Brain microvascular endothelial cell (primary cell): Measurements from ENCODE around the gene ARHGAP9.
A peak's percentile ranks its signal among the peaks of the same experiment; 100 is the strongest.

Experiments used
- DNase-seq: peaks from one replicate; pipeline ENCODE4 v3.0.0-alpha.2; 2020
- H3K27ac ChIP-seq: fragments of 250-450 bp; sonication (Bioruptor Pico); 2 replicates; pipeline ENCODE4 v1.5.1; 2020; ENCODE audit warnings: mild to moderate bottlenecking, moderate library complexity
- H3K27me3 ChIP-seq: fragments of 250-450 bp; sonication (Bioruptor Pico); replicated peaks from 2 replicates; pipeline ENCODE4 v1.5.1; 2020; ENCODE audit warnings: mild to moderate bottlenecking
- H3K36me3 ChIP-seq: fragments of 250-450 bp; sonication (Bioruptor Pico); replicated peaks from 2 replicates; pipeline ENCODE4 v1.5.1; 2020; ENCODE audit warnings: mild to moderate bottlenecking
- H3K4me3 ChIP-seq: 2 replicates; pipeline ENCODE4 v1.5.1; 2011; ENCODE audit warnings: low read depth, mild to moderate bottlenecking, control low read depth, low read length, moderate library complexity
- in situ Hi-C: cut with HindIII; loops from 2 replicates; pipeline ENCODE4 v1.10.0; 2017; ENCODE audit warnings: low sequenced_read_pairs, low pct_ligation_motif_present
- TF ChIP-seq, protein P1 (sequence below): IDR thresholded peaks from 2 replicates; pipeline ENCODE4 v1.5.1; 2011; ENCODE audit warnings: low read depth, mild to moderate bottlenecking, moderate library complexity, low read length, control low read depth, inconsistent platforms; ENCODE audit errors: missing control alignments

Gene ARHGAP9

GRCh38 chr12:57465030-57465746 is 14.5 kb downstream of the ARHGAP9 start:
- TF ChIP-seq, protein P1, sequence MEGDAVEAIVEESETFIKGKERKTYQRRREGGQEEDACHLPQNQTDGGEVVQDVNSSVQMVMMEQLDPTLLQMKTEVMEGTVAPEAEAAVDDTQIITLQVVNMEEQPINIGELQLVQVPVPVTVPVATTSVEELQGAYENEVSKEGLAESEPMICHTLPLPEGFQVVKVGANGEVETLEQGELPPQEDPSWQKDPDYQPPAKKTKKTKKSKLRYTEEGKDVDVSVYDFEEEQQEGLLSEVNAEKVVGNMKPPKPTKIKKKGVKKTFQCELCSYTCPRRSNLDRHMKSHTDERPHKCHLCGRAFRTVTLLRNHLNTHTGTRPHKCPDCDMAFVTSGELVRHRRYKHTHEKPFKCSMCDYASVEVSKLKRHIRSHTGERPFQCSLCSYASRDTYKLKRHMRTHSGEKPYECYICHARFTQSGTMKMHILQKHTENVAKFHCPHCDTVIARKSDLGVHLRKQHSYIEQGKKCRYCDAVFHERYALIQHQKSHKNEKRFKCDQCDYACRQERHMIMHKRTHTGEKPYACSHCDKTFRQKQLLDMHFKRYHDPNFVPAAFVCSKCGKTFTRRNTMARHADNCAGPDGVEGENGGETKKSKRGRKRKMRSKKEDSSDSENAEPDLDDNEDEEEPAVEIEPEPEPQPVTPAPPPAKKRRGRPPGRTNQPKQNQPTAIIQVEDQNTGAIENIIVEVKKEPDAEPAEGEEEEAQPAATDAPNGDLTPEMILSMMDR: no peak
- H3K36me3 ChIP-seq: no peaks in the 10 kb centered on the region
- H3K27me3 ChIP-seq: peaks cover 4% of the 10 kb centered on the region
- no peak for DNase-seq
- in situ Hi-C loops: no loop called here
- no peak overlapping the region for H3K27ac ChIP-seq
- H3K4me3 ChIP-seq: no peak overlapping the region

DNA sequence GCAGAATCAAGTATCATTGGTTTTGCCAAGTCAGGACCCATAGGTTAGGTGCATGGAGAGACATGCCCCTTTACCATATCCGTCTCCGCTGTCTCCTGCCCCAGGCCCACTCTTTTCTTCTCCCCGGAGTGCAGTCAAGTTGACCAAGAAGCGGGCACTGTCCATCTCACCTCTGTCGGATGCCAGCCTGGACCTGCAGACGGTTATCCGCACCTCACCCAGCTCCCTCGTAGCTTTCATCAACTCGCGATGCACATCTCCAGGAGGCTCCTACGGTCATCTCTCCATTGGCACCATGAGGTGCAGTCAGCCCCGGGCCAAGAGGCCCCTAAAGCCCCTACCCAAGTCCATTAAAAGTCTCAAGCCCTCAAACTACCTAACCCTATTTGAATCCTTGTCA is 15.1 kb downstream of the ARHGAP9 start:
- H3K36me3 ChIP-seq: no peaks in the 10 kb centered on the region
- no peak overlapping the region for H3K27ac ChIP-seq
- TF ChIP-seq, protein P1: no peak
- no peak for DNase-seq
- no peak overlapping the region for H3K4me3 ChIP-seq
- H3K27me3 ChIP-seq: peaks cover 4% of the 10 kb centered on the region
- in situ Hi-C loops: no loop called here

DNA sequence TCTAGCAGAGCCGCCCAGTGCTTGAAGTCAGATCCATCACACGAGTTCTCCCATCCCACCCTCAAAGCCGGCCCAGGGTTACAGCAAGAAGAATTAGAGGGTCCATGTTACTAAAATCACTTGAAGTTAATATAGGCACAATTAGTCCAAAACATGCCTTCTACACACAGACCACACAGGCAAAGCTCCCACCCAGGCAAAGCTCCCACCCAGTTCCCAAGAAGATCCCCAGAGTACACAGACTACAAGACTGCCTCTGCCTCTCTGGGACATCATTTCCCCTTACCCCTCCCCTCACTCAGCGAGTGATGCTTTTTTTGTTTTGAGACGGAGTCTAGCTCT is 16.8 kb downstream of the ARHGAP9 start:
- in situ Hi-C loops: no loop called here
- no peaks in the 10 kb centered on the region for H3K36me3 ChIP-seq
- no peak for DNase-seq
- no peak overlapping the region for H3K4me3 ChIP-seq
- no peak overlapping the region for H3K27ac ChIP-seq
- TF ChIP-seq, protein P1: no peak
- H3K27me3 ChIP-seq: peaks cover 4% of the 10 kb centered on the region

DNA sequence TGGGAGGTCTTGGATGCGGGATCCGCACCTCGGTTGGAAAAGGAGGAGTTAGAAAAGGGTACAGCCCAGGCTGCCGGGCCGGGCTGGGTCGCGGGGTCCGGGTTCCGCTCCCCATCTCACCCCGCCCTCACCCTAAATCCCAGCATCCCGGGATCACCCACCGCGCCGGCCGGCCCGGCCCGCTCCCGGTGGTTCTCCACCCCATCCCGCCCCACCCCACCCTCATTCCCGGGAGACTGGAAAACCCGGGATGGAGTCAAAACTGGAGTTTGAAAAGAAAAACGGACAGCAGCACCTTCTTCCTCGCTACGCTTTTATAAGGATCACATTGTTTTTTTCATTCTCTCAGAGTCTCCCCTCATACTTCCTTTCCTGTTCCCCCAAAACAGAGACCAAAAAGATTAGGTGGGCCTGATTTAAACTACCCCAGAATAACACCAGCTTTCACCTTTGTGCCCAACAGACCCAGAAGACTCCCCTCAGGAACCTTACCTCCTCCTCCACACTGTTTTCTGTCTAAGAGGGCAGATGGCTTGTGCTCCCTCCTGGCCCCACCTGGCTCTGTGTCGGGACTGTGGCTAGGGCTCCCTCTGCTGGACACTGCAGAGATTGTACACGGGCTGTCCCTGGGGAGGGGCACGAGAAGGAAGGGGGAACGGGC is 17.3 kb downstream of the ARHGAP9 start:
- no peaks in the 10 kb centered on the region for H3K36me3 ChIP-seq
- in situ Hi-C loops: no loop called here
- peaks cover 4% of the 10 kb centered on the region for H3K27me3 ChIP-seq
- DNase-seq: peak; percentile 80
- peak overlapping the region; percentile 67 for H3K4me3 ChIP-seq
- no peak overlapping the region for H3K27ac ChIP-seq
- TF ChIP-seq, protein P1: peak; percentile 96

DNA sequence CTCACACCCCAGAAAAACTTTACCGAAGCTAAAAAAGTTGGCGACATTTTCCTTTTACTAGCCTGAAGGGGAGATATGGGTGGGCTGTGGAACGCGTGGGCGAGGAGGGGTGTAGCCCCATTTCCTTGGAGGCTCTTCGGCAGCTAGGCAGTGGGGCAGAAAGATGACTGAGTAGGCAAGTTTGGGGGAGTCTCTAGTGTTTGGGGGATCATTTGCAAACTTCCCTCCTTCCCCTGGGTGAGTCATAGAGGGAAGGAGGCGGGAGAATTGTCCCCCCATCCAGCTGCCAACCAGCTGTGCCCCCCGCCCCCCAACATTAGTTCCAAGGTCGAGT is 17.8 kb downstream of the ARHGAP9 start:
- no peak overlapping the region for H3K27ac ChIP-seq
- in situ Hi-C loops: no loop called here
- peaks cover 4% of the 10 kb centered on the region for H3K27me3 ChIP-seq
- DNase-seq: no peak
- H3K4me3 ChIP-seq: peak overlapping the region; percentile 67
- no peaks in the 10 kb centered on the region for H3K36me3 ChIP-seq
- TF ChIP-seq, protein P1: no peak
